Measurements from ENCODE around the gene PRSS33. TPM values are rescaled to one million over a fixed set of nuclear protein-coding genes. Genes with fewer than 3 reads are reported as not detected.

Gene PRSS33
- polyA plus RNA-seq, 2 donors: not detected

- Histone ChIP-seq H3K27ac (ENCODE audit: low read depth in 2 of 2, low read length in 1 of 2) (no peak overlapping the region), H3K9me3 (ENCODE audit: control insufficient read depth in 2 of 2, insufficient read depth in 1 of 2, low read depth in 1 of 2, low read length in 1 of 2) (no peaks in the 10 kb centered on the region), H3K36me3 (ENCODE audit: control insufficient read depth in 2 of 2, insufficient read depth in 2 of 2, low read length in 1 of 2) (no peaks in the 10 kb centered on the region), H3K4me1 (ENCODE audit: control insufficient read depth in 2 of 2, insufficient read depth in 2 of 2, low read length in 1 of 2) (peaks cover 0 to 4% of the 10 kb centered on the region in 2 donors), H3K4me3 (ENCODE audit: low read depth in 1 of 2, low read length in 2 of 2) (no peak overlapping the region), H3K27me3 (ENCODE audit: control insufficient read depth in 1 of 2, insufficient read depth in 2 of 2, low read length in 2 of 2) (no peaks in the 10 kb centered on the region)
- 80 to 86% methylated on average over 5 of the region's 5 CpGs for WGBS, 2 donors
Observed at GRCh38 chr16:2737238-2737605, 50.1 kb downstream of the PRSS33 start.

GRCh38 chr16:2736476-2737237, 50.7 kb downstream of the PRSS33 start:
- Histone ChIP-seq H3K27ac (ENCODE audit: low read depth in 2 of 2, low read length in 1 of 2) (no peak overlapping the region), H3K9me3 (ENCODE audit: control insufficient read depth in 2 of 2, insufficient read depth in 1 of 2, low read depth in 1 of 2, low read length in 1 of 2) (no peaks in the 10 kb centered on the region), H3K36me3 (ENCODE audit: control insufficient read depth in 2 of 2, insufficient read depth in 2 of 2, low read length in 1 of 2) (no peaks in the 10 kb centered on the region), H3K27me3 (ENCODE audit: control insufficient read depth in 1 of 2, insufficient read depth in 2 of 2, low read length in 2 of 2) (no peaks in the 10 kb centered on the region), H3K4me1 (ENCODE audit: control insufficient read depth in 2 of 2, insufficient read depth in 2 of 2, low read length in 1 of 2) (peaks cover 0 to 4% of the 10 kb centered on the region in 2 donors), H3K4me3 (ENCODE audit: low read depth in 1 of 2, low read length in 2 of 2) (no peak overlapping the region)
- 92 to 93% methylated on average over 11 of the region's 11 CpGs for WGBS, 2 donors

- no peaks in the 10 kb centered on the region for H3K4me1 ChIP-seq (ENCODE audit: control insufficient read depth in 2 of 2, insufficient read depth in 2 of 2, low read length in 1 of 2)
- H3K9me3 ChIP-seq (ENCODE audit: control insufficient read depth in 2 of 2, insufficient read depth in 1 of 2, low read depth in 1 of 2, low read length in 1 of 2): no peaks in the 10 kb centered on the region
- no peaks in the 10 kb centered on the region for H3K27me3 ChIP-seq (ENCODE audit: control insufficient read depth in 1 of 2, insufficient read depth in 2 of 2, low read length in 2 of 2)
- WGBS, 2 donors: 72 to 76% methylated on average over 10 of the region's 10 CpGs
- no peaks in the 10 kb centered on the region for H3K36me3 ChIP-seq (ENCODE audit: control insufficient read depth in 2 of 2, insufficient read depth in 2 of 2, low read length in 1 of 2)
- no peak overlapping the region for H3K4me3 ChIP-seq (ENCODE audit: low read depth in 1 of 2, low read length in 2 of 2)
- no peak overlapping the region for H3K27ac ChIP-seq (ENCODE audit: low read depth in 2 of 2, low read length in 1 of 2)
Observed at GRCh38 chr16:2734844-2735515, 52.4 kb downstream of the PRSS33 start.

Other genes with a start within 250 kb of the PRSS33 start
- 10 to 100 TPM; 11.8 to 12.8 TPM for gene PDPK1, start 249.5 kb downstream of the PRSS33 start, polyA plus RNA-seq
- 10 to 100 TPM; 23.1 to 25.4 TPM for gene KCTD5, start 105.0 kb downstream of the PRSS33 start, polyA plus RNA-seq
- gene PRSS27, start 67.3 kb downstream of the PRSS33 start, polyA plus RNA-seq: 100 to 1,000 TPM; 500 to 620 TPM
- 100 to 1,000 TPM; 317 to 886 TPM for gene SRRM2, start 34.9 kb downstream of the PRSS33 start, polyA plus RNA-seq
- gene ELOB, start 10.3 kb downstream of the PRSS33 start, polyA plus RNA-seq: 100 to 1,000 TPM; 361 to 887 TPM
- gene PRSS41, start 10.9 kb upstream of the PRSS33 start, polyA plus RNA-seq: not detected
- 1 to 10 TPM in 1 of 2 donors, under 1 TPM in 1; 0.86 to 1.8 TPM for gene PRSS21, start 29.7 kb upstream of the PRSS33 start, polyA plus RNA-seq
- 1 to 10 TPM in 1 of 2 donors, under 1 TPM in 1; 0.77 to 1.1 TPM for gene ZG16B, start 42.7 kb upstream of the PRSS33 start, polyA plus RNA-seq
- 100 to 1,000 TPM; 109 to 281 TPM for gene PRSS22, start 70.6 kb upstream of the PRSS33 start, polyA plus RNA-seq
- 10 to 100 TPM; 23.9 to 30.9 TPM for gene FLYWCH2, start 95.7 kb upstream of the PRSS33 start, polyA plus RNA-seq
- gene FLYWCH1, start 124.4 kb upstream of the PRSS33 start, polyA plus RNA-seq: 10 to 100 TPM; 12.9 to 20.2 TPM
- gene KREMEN2, start 176.7 kb upstream of the PRSS33 start, polyA plus RNA-seq: 1 to 10 TPM; 1.6 to 1.8 TPM
- 10 to 100 TPM in 1 of 2 donors, 1 to 10 TPM in 1; 9.6 to 18.8 TPM for gene PAQR4, start 181.8 kb upstream of the PRSS33 start, polyA plus RNA-seq
- gene PKMYT1, start 192.9 kb upstream of the PRSS33 start, polyA plus RNA-seq: 10 to 100 TPM; 20.7 to 22.3 TPM
- gene CLDN9, start 225.4 kb upstream of the PRSS33 start, polyA plus RNA-seq: under 1 TPM in 1 of 2 donors, not detected in 1; 0.02 TPM
- gene CLDN6, start 230.6 kb upstream of the PRSS33 start, polyA plus RNA-seq: under 1 TPM in 1 of 2 donors, not detected in 1; 0.06 TPM
- 10 to 100 TPM; 16.6 to 21.1 TPM for gene TNFRSF12A, start 232.8 kb upstream of the PRSS33 start, polyA plus RNA-seq
- 10 to 100 TPM; 58.8 to 73.6 TPM for gene HCFC1R1, start 236.4 kb upstream of the PRSS33 start, polyA plus RNA-seq
- gene THOC6, start 236.5 kb upstream of the PRSS33 start, polyA plus RNA-seq: 10 to 100 TPM; 24.3 to 37.2 TPM
- 100 to 1,000 TPM; 144 to 149 TPM for gene BICDL2, start 249.4 kb upstream of the PRSS33 start, polyA plus RNA-seq